Measurements from ENCODE around the gene HEPN1. TPM values are rescaled to one million over a fixed set of nuclear protein-coding genes. Genes with fewer than 3 reads are reported as not detected.

Gene HEPN1
- total and polyA plus RNA-seq, 9 of the 15 experiments (the other 6 are each of a cell fraction or from before 2014, with no cell fraction given), result not detected

GRCh38 chr11:124953753-124954589 is 34.9 kb downstream of the HEPN1 start, which contains the start of gene CCDC15 (continued):
- TF ChIP-seq REST (IDR thresholded peaks at IDR 0.05; ENCODE audit: borderline replicate concordance) (no peak), REST (CRISPR knock-in tag; IDR thresholded peaks at IDR 0.05; ENCODE audit: low read depth) (no peak), E2F5 (CRISPR knock-in tag; IDR thresholded peaks at IDR 0.05) (peak; percentile 53; the same call in 1 of the 2 replicates), NCOR1 (IDR thresholded peaks at IDR 0.05) (0 out of 2 replicates have a peak, but pooled peaks have one; percentile 4), SRSF7 (optimal IDR thresholded peaks at IDR 0.05; ENCODE audit: low read depth, low read length) (no peak), SIN3B (IDR thresholded peaks at IDR 0.05; ENCODE audit: low read depth) (0 out of 2 replicates have a peak, but pooled peaks have one; percentile 33), PATZ1 (CRISPR knock-in tag; IDR thresholded peaks at IDR 0.05; ENCODE audit: borderline replicate concordance) (no peak), HDAC1 (IDR thresholded peaks at IDR 0.05) (peak in 1 of 2 experiments; percentile 83; a peak in 2 of 4 replicates), XRCC3 (IDR thresholded peaks at IDR 0.05) (no peak), ZBTB11 (CRISPR knock-in tag; IDR thresholded peaks at IDR 0.05) (peak in 2 of 3 experiments; percentile 50 to 70; a peak in 2 of 6 replicates), KLF16 (IDR thresholded peaks at IDR 0.05) (no peak)

Data from K562 (cell line).